Thoracic aorta (tissue), 2 donors: ENCODE data around the gene CDHR2. TPM values are rescaled to one million over a fixed set of nuclear protein-coding genes. Genes with fewer than 3 reads are reported as not detected.

ENCODE experiments used
- ATAC-seq: fragments of 150-250 bp; one replicate; pipeline ENCODE4 v1.8.0; 2017; ENCODE audit warnings: low read depth; ENCODE audit not compliant: insufficient number of reproducible peaks, low FRiP score
- DNase-seq: peaks from one replicate; pipeline ENCODE4 v3.0.0-alpha.2; 2020; ENCODE audit warnings: low spot score
- H3K27ac ChIP-seq, 2 donors: fragments of 200-600 bp; sonication (generic); 1 replicate in 1 of 2; 2 replicates in 1 of 2; pipeline ENCODE4 v1.5.1; 2016; ENCODE audit warnings: mild to moderate bottlenecking in 2 of 2, moderate library complexity in 2 of 2
- H3K27me3 ChIP-seq: fragments of 200-600 bp; sonication (generic); replicated peaks from 2 replicates; pipeline ENCODE4 v1.6.0; 2016; ENCODE audit warnings: mild to moderate bottlenecking; ENCODE audit not compliant: insufficient read depth
- H3K36me3 ChIP-seq: fragments of 200-600 bp; sonication (generic); one replicate; pipeline ENCODE4 v1.5.1; 2016
- H3K4me1 ChIP-seq, 2 donors: fragments of 200-600 bp; sonication (generic); 1 replicate in 1 of 2; 2 replicates in 1 of 2; pipeline versions ENCODE4 v1.5.1 to v1.6.0; 2016; ENCODE audit warnings: low read depth in 2 of 2, mild to moderate bottlenecking in 1 of 2; ENCODE audit not compliant: control insufficient read depth in 1 of 2
- H3K4me3 ChIP-seq: fragments of 200-600 bp; sonication (generic); 2 replicates; pipeline ENCODE4 v1.5.1; 2016; ENCODE audit warnings: mild to moderate bottlenecking
- H3K9me3 ChIP-seq: fragments of 200-600 bp; sonication (generic); 2 replicates; pipeline ENCODE4 v1.5.1; 2016
- CTCF ChIP-seq: fragments of 200-600 bp; sonication (generic); IDR thresholded peaks from one replicate; pipeline ENCODE4 v1.5.1; 2019; ENCODE audit warnings: antibody characterized with exemption
- total RNA-seq, 2 donors: library from RNA; depleted of rRNA; stranded (reverse); fragments of >200 nt; gene quantifications; one replicate each; pipeline versions ENCODE4 v1.1.0 to v1.2.3, GENCODE V29; 2016

CDHR2 gene
- total RNA-seq, 2 donors from 2014 or later = not detected

- Histone ChIP-seq H3K9me3 (no peaks in the 10 kb centered on the region), H3K4me1 (peaks cover 8 to 21% of the 10 kb centered on the region in 2 donors), H3K4me3 (peak overlapping the region; percentile 35), H3K27me3 (peaks cover 9% of the 10 kb centered on the region), H3K27ac (no peak overlapping the region), H3K36me3 (no peaks in the 10 kb centered on the region)
- TF ChIP-seq CTCF = no peak
- ATAC-seq (no peak), DNase-seq (no peak)
Observed at GRCh38 chr5:176620333-176620981, 71.3 kb downstream of the CDHR2 start.

- Histone ChIP-seq H3K9me3 (no peaks in the 10 kb centered on the region), H3K4me1 (peaks cover 8 to 21% of the 10 kb centered on the region in 2 donors), H3K36me3 (no peaks in the 10 kb centered on the region), H3K27me3 (peaks cover 9% of the 10 kb centered on the region), H3K27ac (no peak overlapping the region), H3K4me3 (no peak overlapping the region)
- DNase-seq (no peak), ATAC-seq (no peak)
- TF ChIP-seq CTCF = no peak
Observed at GRCh38 chr5:176621661-176622079, 72.5 kb downstream of the CDHR2 start.

- DNase-seq = no peak
- Histone ChIP-seq H3K27me3 (peaks cover 9% of the 10 kb centered on the region), H3K4me3 (no peak overlapping the region), H3K36me3 (no peaks in the 10 kb centered on the region), H3K4me1 (peaks cover 6 to 19% of the 10 kb centered on the region in 2 donors), H3K27ac (no peak overlapping the region), H3K9me3 (no peaks in the 10 kb centered on the region)
- no peak for ATAC-seq
- no peak for TF ChIP-seq CTCF
Observed at GRCh38 chr5:176624142-176624541, 75.0 kb downstream of the CDHR2 start.

- no peak overlapping the region for H3K4me3 ChIP-seq
- no peaks in the 10 kb centered on the region for H3K36me3 ChIP-seq
- no peaks in the 10 kb centered on the region for H3K9me3 ChIP-seq
- H3K27me3 ChIP-seq = peaks cover 9% of the 10 kb centered on the region
- ATAC-seq (no peak), DNase-seq (no peak)
- H3K27ac ChIP-seq = no peak overlapping the region
- peaks cover 5 to 19% of the 10 kb centered on the region in 2 donors for H3K4me1 ChIP-seq
- no peak for TF ChIP-seq CTCF
Observed at GRCh38 chr5:176624938-176625337, 75.8 kb downstream of the CDHR2 start.

GRCh38 chr5:176625512-176625911, 76.4 kb downstream of the CDHR2 start:
- Histone ChIP-seq H3K4me3 (no peak overlapping the region), H3K27me3 (peaks cover 10% of the 10 kb centered on the region), H3K9me3 (no peaks in the 10 kb centered on the region), H3K27ac (no peak overlapping the region), H3K4me1 (peaks cover 11 to 19% of the 10 kb centered on the region in 2 donors), H3K36me3 (no peaks in the 10 kb centered on the region)
- no peak for DNase-seq
- no peak for TF ChIP-seq CTCF
- ATAC-seq = no peak
